Endothelial cell of umbilical vein (primary cell): Measurements from ENCODE around the gene GPBP1L1.

ENCODE experiments used
- EZH2 ChIP-seq: IDR thresholded peaks from 2 replicates; pipeline ENCODE4 v1.6.1; 2012; ENCODE audit warnings: borderline replicate concordance, low read depth, mild to moderate bottlenecking, moderate library complexity, low read length, inconsistent platforms; ENCODE audit not compliant: severe bottlenecking
- POLR2A ChIP-seq: IDR thresholded peaks from 2 replicates; pipeline ENCODE4 v1.6.1; 2012; ENCODE audit warnings: low read depth, mild to moderate bottlenecking, control low read depth, low read length
- POLR2AphosphoS5 ChIP-seq: IDR thresholded peaks from 2 replicates; pipeline ENCODE4 v1.6.1; 2012; ENCODE audit warnings: low read depth, mild to moderate bottlenecking, control low read depth, low read length, moderate library complexity; ENCODE audit not compliant: insufficient read depth

DNA sequence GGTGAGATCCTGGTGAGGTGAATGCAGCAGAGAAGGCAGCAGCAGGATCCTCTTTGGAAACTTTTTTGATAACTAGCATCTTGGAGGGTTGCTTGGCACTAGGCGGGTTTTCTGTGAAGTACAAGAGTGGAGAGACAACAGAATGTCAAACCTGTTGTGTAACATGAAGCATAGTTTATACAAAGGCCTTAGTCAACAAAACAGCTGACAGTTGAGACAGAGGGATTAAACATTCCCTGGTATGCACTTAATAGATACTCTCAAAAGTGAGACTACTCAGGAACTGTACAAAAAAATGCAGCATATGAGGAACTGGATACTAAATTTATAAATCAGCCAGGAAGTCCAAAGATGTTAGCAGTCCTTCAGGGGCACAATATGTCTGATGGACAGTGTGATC is 46.0 kb downstream of the GPBP1L1 start:
- TF ChIP-seq POLR2A (no peak), POLR2AphosphoS5 (no peak), EZH2 (no peak)
